ENCODE results near the gene RTRAF.

RTRAF gene

DNA sequence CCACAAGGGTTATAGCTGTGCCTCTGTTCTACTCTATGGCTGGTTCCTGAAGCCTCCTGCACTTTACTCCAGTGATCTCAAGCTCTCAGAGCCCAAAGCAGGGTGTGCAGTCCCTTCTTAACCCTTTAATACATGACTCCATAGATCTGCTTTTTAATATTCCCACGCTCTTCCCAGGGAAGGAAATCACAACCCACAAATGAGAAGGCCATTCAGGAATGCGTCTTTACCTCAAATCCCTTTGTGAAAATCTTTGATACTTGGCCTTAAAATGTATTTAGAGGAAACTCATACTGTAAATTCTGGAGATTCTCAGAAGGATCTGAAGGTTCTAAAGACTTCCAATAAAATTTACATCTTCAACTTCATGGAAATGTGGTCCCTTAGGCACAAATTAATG is 62.5 kb downstream of the RTRAF start:
- no peak for DNase-seq

DNA sequence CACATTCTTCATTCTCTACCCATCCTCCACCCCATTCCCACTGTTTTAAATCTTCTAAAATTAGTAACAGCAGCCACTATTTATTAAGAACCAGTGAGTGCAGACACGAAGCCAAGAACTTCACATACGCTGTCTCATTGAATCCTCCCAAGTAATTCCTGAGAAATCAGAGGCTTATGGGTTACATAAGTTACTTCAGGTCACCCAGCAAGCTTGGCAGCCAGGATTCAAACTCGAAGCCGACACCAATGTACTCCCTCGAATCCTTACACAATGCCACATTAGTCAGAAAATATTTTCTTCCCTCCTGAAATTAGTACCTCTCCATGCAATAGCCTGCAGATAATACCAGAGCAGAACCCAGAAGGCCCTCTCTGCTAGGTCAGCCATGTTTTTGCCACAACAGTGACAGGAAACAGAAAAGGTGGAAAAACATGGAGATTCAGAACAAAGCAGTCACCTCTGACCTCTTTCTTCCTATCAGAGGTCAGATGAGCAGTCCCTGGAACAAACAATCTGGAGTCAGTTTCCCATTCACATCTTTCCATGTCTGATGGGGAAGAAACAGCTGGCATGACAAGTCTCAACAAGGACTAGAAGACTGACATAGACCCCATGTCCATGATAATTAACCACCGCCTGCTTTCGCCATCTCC is 63.1 kb downstream of the RTRAF start:
- no peak for DNase-seq

- no peak for DNase-seq
Measured at GRCh38 chr14:52053044-52053443, 63.7 kb downstream of the RTRAF start.

GRCh38 chr14:52054678-52055077 is 65.3 kb downstream of the RTRAF start:
- DNase-seq, result no peak

- DNase-seq, result no peak
Measured at GRCh38 chr14:52055167-52055566, 65.8 kb downstream of the RTRAF start.

- no peak for DNase-seq
Measured at GRCh38 chr14:52058341-52058740, 69.0 kb downstream of the RTRAF start.

GRCh38 chr14:52059649-52060048 is 70.3 kb downstream of the RTRAF start:
- DNase-seq, result no peak

GRCh38 chr14:52060080-52060479 is 70.7 kb downstream of the RTRAF start:
- no peak for DNase-seq

All from NCI-H1694 treated with DMSO at 0.1 percent for 48 hours (cell line).